DND-41 (cell line): ENCODE data around the gene SUCLG2.

Experiments
- ATAC-seq: fragments of 200-7000 bp; cut with Tn5 transposase; 3 replicates; pipeline ENCODE4 v1.9.1; 2021; ENCODE audit warnings: low read depth; ENCODE audit not compliant: insufficient read depth
- DNase-seq: peaks from one replicate; pipeline ENCODE4 v3.0.0-alpha.2; 2020
- H2AFZ ChIP-seq: 2 replicates; pipeline ENCODE4 v1.6.0; 2012; ENCODE audit warnings: low read depth, low read length
- H3K27ac ChIP-seq: 2 replicates; pipeline ENCODE4 v1.5.1; 2012; ENCODE audit warnings: low read length, inconsistent platforms
- H3K27me3 ChIP-seq: fragments of 200-600 bp; sonication (generic); 2 replicates; pipeline ENCODE4 v1.6.0; 2012; ENCODE audit warnings: low read length, mild to moderate bottlenecking, inconsistent platforms; ENCODE audit not compliant: insufficient read depth, poor library complexity
- H3K36me3 ChIP-seq: 2 replicates; pipeline ENCODE4 v1.5.1; 2012; ENCODE audit warnings: low read length, inconsistent platforms; ENCODE audit not compliant: insufficient read depth
- H3K4me1 ChIP-seq: 2 replicates; pipeline ENCODE4 v1.5.1; 2012; ENCODE audit warnings: mild to moderate bottlenecking, low read length; ENCODE audit not compliant: insufficient read depth
- H3K4me2 ChIP-seq: 2 replicates; pipeline ENCODE4 v1.6.0; 2012; ENCODE audit warnings: mild to moderate bottlenecking, moderate library complexity, low read length, inconsistent platforms; ENCODE audit not compliant: insufficient read depth
- H3K4me3 ChIP-seq, 2 experiments: fragments of 200-600 bp in 1 of 2; shearing (Covaris generic) in 1 of 2; 2 replicates each; pipeline ENCODE4 v1.5.1; 2012 to 2016; ENCODE audit warnings: inconsistent platforms in 2 of 2, low read length in 2 of 2, mild to moderate bottlenecking in 2 of 2, low read depth in 1 of 2, moderate library complexity in 1 of 2
- H3K79me2 ChIP-seq: 2 replicates; pipeline ENCODE4 v1.6.0; 2012; ENCODE audit warnings: low read length, inconsistent platforms; ENCODE audit not compliant: insufficient read depth
- H3K9ac ChIP-seq: 2 replicates; pipeline ENCODE4 v1.6.0; 2012; ENCODE audit warnings: low read depth, mild to moderate bottlenecking, inconsistent platforms, low read length, moderate library complexity
- H3K9me3 ChIP-seq: 2 replicates; pipeline ENCODE4 v1.5.1; 2012; ENCODE audit warnings: low read length, moderate library complexity, mild to moderate bottlenecking, inconsistent platforms; ENCODE audit not compliant: insufficient read depth, severe bottlenecking
- H4K20me1 ChIP-seq: 2 replicates; pipeline ENCODE4 v1.6.0; 2012; ENCODE audit warnings: low read length; ENCODE audit not compliant: insufficient read depth
- CTCF ChIP-seq: IDR thresholded peaks from 2 replicates; pipeline ENCODE4 v1.5.1; 2012; ENCODE audit warnings: borderline replicate concordance, low read length, moderate library complexity, mild to moderate bottlenecking; ENCODE audit not compliant: poor library complexity, severe bottlenecking; ENCODE audit errors: extremely low read depth
- EZH2 ChIP-seq: IDR thresholded peaks from 3 replicates; pipeline ENCODE4 v1.6.1; 2012; ENCODE audit warnings: borderline replicate concordance, low read depth, mild to moderate bottlenecking, moderate library complexity, low read length, inconsistent platforms; ENCODE audit not compliant: severe bottlenecking

Gene SUCLG2

GRCh38 chr3:67474311-67474710 is 180.1 kb downstream of the SUCLG2 start:
- no peak overlapping the region for H3K27ac ChIP-seq
- TF ChIP-seq CTCF, result no peak
- no peak for TF ChIP-seq EZH2
- no peak overlapping the region for H2AFZ ChIP-seq
- ATAC-seq (no peak), DNase-seq (no peak)
- no peaks in the 10 kb centered on the region for H4K20me1 ChIP-seq
- peaks cover 3% of the 10 kb centered on the region; the same call in 1 of the 2 replicates for H3K36me3 ChIP-seq
- no peak overlapping the region for H3K4me2 ChIP-seq
- H3K79me2 ChIP-seq, result no peaks in the 10 kb centered on the region
- no peaks in the 10 kb centered on the region for H3K9me3 ChIP-seq
- H3K27me3 ChIP-seq, result no peaks in the 10 kb centered on the region
- H3K4me1 ChIP-seq, result no peaks in the 10 kb centered on the region
- no peak overlapping the region for H3K4me3 ChIP-seq
- H3K9ac ChIP-seq, result no peak overlapping the region

GRCh38 chr3:67472674-67473201 is 181.7 kb downstream of the SUCLG2 start:
- no peak overlapping the region for H2AFZ ChIP-seq
- H3K79me2 ChIP-seq, result no peaks in the 10 kb centered on the region
- no peak overlapping the region for H3K9ac ChIP-seq
- H3K9me3 ChIP-seq, result no peaks in the 10 kb centered on the region
- DNase-seq, result no peak
- H3K27me3 ChIP-seq, result no peaks in the 10 kb centered on the region
- H3K27ac ChIP-seq, result no peak overlapping the region
- H3K4me1 ChIP-seq, result no peaks in the 10 kb centered on the region
- H3K4me3 ChIP-seq, result no peak overlapping the region
- H4K20me1 ChIP-seq, result no peaks in the 10 kb centered on the region
- no peak overlapping the region for H3K4me2 ChIP-seq
- no peak for TF ChIP-seq CTCF
- no peak for TF ChIP-seq EZH2
- ATAC-seq, result no peak
- H3K36me3 ChIP-seq, result peaks cover 3% of the 10 kb centered on the region; the same call in 1 of the 2 replicates

- Histone ChIP-seq H3K4me3 (no peak overlapping the region), H3K36me3 (peaks cover 3% of the 10 kb centered on the region; the same call in 1 of the 2 replicates), H3K79me2 (no peaks in the 10 kb centered on the region), H3K4me2 (no peak overlapping the region), H3K27me3 (no peaks in the 10 kb centered on the region), H3K9ac (no peak overlapping the region), H2AFZ (no peak overlapping the region), H3K4me1 (no peaks in the 10 kb centered on the region), H4K20me1 (no peaks in the 10 kb centered on the region), H3K27ac (no peak overlapping the region), H3K9me3 (no peaks in the 10 kb centered on the region)
- DNase-seq, result no peak
- TF ChIP-seq CTCF (no peak), EZH2 (no peak)
- no peak for ATAC-seq
Measured at GRCh38 chr3:67470207-67470606, 184.2 kb downstream of the SUCLG2 start.
